Breast epithelium (tissue), 4 donors: ENCODE data around the gene ATP13A4. TPM values are rescaled to one million over a fixed set of nuclear protein-coding genes. Genes with fewer than 3 reads are reported as not detected.

Source experiments
- DNase-seq, 2 donors: peaks; one replicate each; pipeline ENCODE4 v3.0.0-alpha.2; 2019; ENCODE audit warnings: low spot score in 2 of 2
- H3K27ac ChIP-seq, 2 donors: fragments of 200-600 bp; sonication (generic) in 1 of 2; one replicate each; pipeline ENCODE4 v1.5.1; 2016 to 2019; ENCODE audit warnings: mild to moderate bottlenecking in 1 of 2
- H3K27me3 ChIP-seq, 2 donors: fragments of 200-600 bp; sonication (generic) in 1 of 2; one replicate each; pipeline versions ENCODE4 v1.5.1 to v1.6.0; 2017 to 2019; ENCODE audit warnings: control low read depth in 1 of 2, mild to moderate bottlenecking in 1 of 2
- H3K36me3 ChIP-seq: fragments of 200-600 bp; one replicate; pipeline ENCODE4 v1.5.1; 2019
- H3K4me1 ChIP-seq, 2 donors: fragments of 200-600 bp; sonication (generic); one replicate each; pipeline ENCODE4 v1.5.1; 2016 to 2019; ENCODE audit warnings: control low read depth in 1 of 2
- H3K4me3 ChIP-seq, 3 donors: fragments of 200-600 bp; sonication (generic); 1 replicate in 2 of 3; 2 replicates in 1 of 3; pipeline ENCODE4 v1.5.1; 2016 to 2019; ENCODE audit warnings: mild to moderate bottlenecking in 3 of 3, moderate library complexity in 2 of 3
- H3K9me3 ChIP-seq, 2 donors: fragments of 200-600 bp; sonication (generic) in 1 of 2; one replicate each; pipeline ENCODE4 v1.5.1; 2016 to 2019; ENCODE audit warnings: control low read depth in 1 of 2
- POLR2A ChIP-seq: fragments of 450-650 bp; IDR thresholded peaks from one replicate; pipeline ENCODE4 v1.6.1; 2016; ENCODE audit warnings: antibody characterized with exemption, mild to moderate bottlenecking, moderate library complexity
- POLR2AphosphoS5 ChIP-seq, 3 donors: sonication (generic); formaldehyde crosslinking; IDR thresholded peaks; one replicate each; pipeline ENCODE4 v1.6.1; 2017; ENCODE audit warnings: antibody characterized with exemption in 3 of 3
- intact Hi-C: fragments of 100-400 bp; cut with DNase I; formaldehyde crosslinking; loops from one replicate; pipeline ENCODE4 v1.15.1; 2023; ENCODE audit warnings: low total_unique reads
- total RNA-seq, 3 donors: library from RNA; depleted of rRNA; stranded (reverse); fragments of >200 nt; gene quantifications; one replicate each; pipeline ENCODE4 v1.1.0, GENCODE V29; 2016
- TF ChIP-seq, protein P1 (sequence below), 3 donors: fragments of 450-650 bp; IDR thresholded peaks; one replicate each; pipeline ENCODE4 v1.5.1; 2016 to 2017; ENCODE audit warnings: antibody characterized with exemption in 3 of 3, mild to moderate bottlenecking in 3 of 3, moderate library complexity in 3 of 3

ATP13A4 gene
- total RNA-seq, 3 donors from 2014 or later = 0.64 to 36.6 (median 6.2) TPM

- H3K36me3 ChIP-seq = no peaks in the 10 kb centered on the region
- intact Hi-C loops = loop anchor here (10.0 kb wide), 1 partner anchor 600 kb away; no protein-coding TSS in a partner anchor
- H3K9me3 ChIP-seq = no peaks in the 10 kb centered on the region
- H3K4me1 ChIP-seq = no peaks in the 10 kb centered on the region
- TF ChIP-seq POLR2A = no peak
- TF ChIP-seq, protein P1, sequence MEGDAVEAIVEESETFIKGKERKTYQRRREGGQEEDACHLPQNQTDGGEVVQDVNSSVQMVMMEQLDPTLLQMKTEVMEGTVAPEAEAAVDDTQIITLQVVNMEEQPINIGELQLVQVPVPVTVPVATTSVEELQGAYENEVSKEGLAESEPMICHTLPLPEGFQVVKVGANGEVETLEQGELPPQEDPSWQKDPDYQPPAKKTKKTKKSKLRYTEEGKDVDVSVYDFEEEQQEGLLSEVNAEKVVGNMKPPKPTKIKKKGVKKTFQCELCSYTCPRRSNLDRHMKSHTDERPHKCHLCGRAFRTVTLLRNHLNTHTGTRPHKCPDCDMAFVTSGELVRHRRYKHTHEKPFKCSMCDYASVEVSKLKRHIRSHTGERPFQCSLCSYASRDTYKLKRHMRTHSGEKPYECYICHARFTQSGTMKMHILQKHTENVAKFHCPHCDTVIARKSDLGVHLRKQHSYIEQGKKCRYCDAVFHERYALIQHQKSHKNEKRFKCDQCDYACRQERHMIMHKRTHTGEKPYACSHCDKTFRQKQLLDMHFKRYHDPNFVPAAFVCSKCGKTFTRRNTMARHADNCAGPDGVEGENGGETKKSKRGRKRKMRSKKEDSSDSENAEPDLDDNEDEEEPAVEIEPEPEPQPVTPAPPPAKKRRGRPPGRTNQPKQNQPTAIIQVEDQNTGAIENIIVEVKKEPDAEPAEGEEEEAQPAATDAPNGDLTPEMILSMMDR (IDR thresholded peaks at IDR 0.05) = no peak
- no peak for TF ChIP-seq POLR2AphosphoS5 (IDR thresholded peaks at IDR 0.05)
- no peak for DNase-seq
- no peaks in the 10 kb centered on the region for H3K27me3 ChIP-seq
- H3K27ac ChIP-seq = no peak overlapping the region
- no peak overlapping the region for H3K4me3 ChIP-seq
These were observed 80.2 kb downstream of the ATP13A4 start for GRCh38 chr3:193474446-193474845.

DNA sequence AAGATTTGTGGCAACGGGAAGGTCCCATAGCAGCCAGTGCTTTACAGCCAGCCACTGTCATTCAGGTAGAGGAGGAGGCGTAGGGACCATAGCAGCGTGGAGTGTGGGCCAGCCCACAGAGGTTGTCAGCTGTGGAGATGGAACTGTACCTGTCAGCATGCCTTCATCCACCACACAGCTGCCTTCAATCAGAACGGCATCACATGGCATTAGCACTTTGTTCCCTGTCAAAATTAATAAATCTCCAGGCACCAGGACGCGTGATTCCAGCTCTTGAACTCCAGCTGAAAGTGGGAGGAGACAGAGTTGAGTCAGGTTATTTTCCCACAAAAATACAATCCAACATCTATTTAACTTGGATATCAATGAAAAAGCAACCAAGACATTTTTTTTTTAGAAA is 84.0 kb downstream of the ATP13A4 start:
- Histone ChIP-seq H3K4me3 (no peak overlapping the region), H3K4me1 (no peaks in the 10 kb centered on the region), H3K36me3 (no peaks in the 10 kb centered on the region), H3K27ac (no peak overlapping the region), H3K27me3 (no peaks in the 10 kb centered on the region), H3K9me3 (no peaks in the 10 kb centered on the region)
- intact Hi-C loops = loop anchor here (2.0 to 10.0 kb wide), 2 partner anchors 30 to 604 kb away; no protein-coding TSS in a partner anchor
- DNase-seq = no peak
- TF ChIP-seq, protein P1 (IDR thresholded peaks at IDR 0.05) = no peak
- no peak for TF ChIP-seq POLR2AphosphoS5 (IDR thresholded peaks at IDR 0.05)
- no peak for TF ChIP-seq POLR2A

DNA sequence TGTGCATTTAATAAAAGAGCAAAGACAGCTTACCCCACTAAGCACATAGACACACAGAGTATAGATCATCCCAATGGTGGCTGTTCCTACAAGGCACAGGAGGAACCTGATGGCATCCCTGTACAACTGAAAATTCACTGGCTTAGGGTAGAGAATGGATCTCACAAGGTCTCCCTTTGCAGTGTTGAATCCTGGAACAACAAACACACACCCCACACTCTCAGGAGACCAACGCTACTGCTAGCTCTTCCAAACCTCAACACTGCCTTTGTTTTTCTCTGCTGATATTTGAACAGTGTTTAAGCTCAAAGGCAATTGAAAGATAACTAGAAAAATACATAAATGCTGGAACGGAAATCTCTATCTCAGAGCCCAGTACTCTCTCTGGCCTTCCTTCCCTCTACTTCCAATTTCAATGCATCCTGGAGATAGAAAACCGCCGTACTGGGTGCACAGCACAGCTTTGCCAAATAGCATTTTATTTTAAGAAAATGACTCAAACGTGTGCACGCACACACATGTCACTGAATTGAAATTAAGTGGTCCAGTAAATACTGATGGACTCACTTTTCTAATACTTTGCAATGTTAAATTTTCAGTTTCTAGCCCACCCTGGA is 88.6 kb downstream of the ATP13A4 start:
- intact Hi-C loops = no loop called here
- Histone ChIP-seq H3K9me3 (no peaks in the 10 kb centered on the region), H3K4me3 (no peak overlapping the region), H3K27me3 (no peaks in the 10 kb centered on the region), H3K36me3 (no peaks in the 10 kb centered on the region), H3K4me1 (no peaks in the 10 kb centered on the region), H3K27ac (no peak overlapping the region)
- no peak for TF ChIP-seq POLR2A
- TF ChIP-seq, protein P1 (IDR thresholded peaks at IDR 0.05) = no peak
- TF ChIP-seq POLR2AphosphoS5 (IDR thresholded peaks at IDR 0.05) = no peak
- DNase-seq = no peak

- no peaks in the 10 kb centered on the region for H3K9me3 ChIP-seq
- H3K27ac ChIP-seq = no peak overlapping the region
- intact Hi-C loops = no loop called here
- no peak overlapping the region for H3K4me3 ChIP-seq
- no peak for TF ChIP-seq POLR2AphosphoS5 (IDR thresholded peaks at IDR 0.05)
- no peak for TF ChIP-seq POLR2A
- TF ChIP-seq, protein P1 (IDR thresholded peaks at IDR 0.05) = no peak
- no peak for DNase-seq
- no peaks in the 10 kb centered on the region for H3K4me1 ChIP-seq
- no peaks in the 10 kb centered on the region for H3K36me3 ChIP-seq
- H3K27me3 ChIP-seq = no peaks in the 10 kb centered on the region
These were observed 89.8 kb downstream of the ATP13A4 start for GRCh38 chr3:193464889-193465288.

DNA sequence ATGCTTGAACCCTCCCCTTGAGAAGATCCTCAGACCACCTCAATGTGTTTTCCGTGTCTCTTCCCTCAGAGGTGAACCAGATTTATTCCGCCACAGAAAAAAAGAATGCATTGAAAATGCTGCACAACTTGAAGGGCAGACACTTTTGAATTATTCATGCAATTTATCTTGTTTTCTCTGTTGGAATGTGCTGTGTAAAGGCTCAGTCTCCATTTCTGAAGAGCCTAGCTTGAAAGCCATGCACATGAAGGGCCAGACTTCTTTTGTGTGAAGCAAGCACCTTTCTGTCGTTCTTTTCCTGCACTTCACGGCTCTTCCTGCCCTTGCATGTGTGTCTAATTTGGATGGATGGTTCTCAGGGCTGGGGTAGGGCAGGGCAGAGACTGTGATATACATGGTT is 97.2 kb downstream of the ATP13A4 start:
- no peaks in the 10 kb centered on the region for H3K27me3 ChIP-seq
- H3K4me3 ChIP-seq = no peak overlapping the region
- H3K4me1 ChIP-seq = no peaks in the 10 kb centered on the region
- H3K36me3 ChIP-seq = no peaks in the 10 kb centered on the region
- DNase-seq = no peak
- no peaks in the 10 kb centered on the region for H3K9me3 ChIP-seq
- intact Hi-C loops = no loop called here
- H3K27ac ChIP-seq = no peak overlapping the region
- TF ChIP-seq POLR2A = no peak
- TF ChIP-seq, protein P1 (IDR thresholded peaks at IDR 0.05) = no peak
- no peak for TF ChIP-seq POLR2AphosphoS5 (IDR thresholded peaks at IDR 0.05)
